Right kidney (tissue), 1 donor: Measurements from ENCODE around the gene CHP1.
A peak's percentile ranks its signal among the peaks of the same experiment; 100 is the strongest.
"Not testable (repeated sequence)": the region's sequence is repeated elsewhere in the genome, so short reads cannot be mapped to it uniquely, and the experiment has no call there.

Source experiments
- DNase-seq: peaks from one replicate; pipeline ENCODE4 v3.0.0-alpha.2; 2016

CHP1 gene

DNA sequence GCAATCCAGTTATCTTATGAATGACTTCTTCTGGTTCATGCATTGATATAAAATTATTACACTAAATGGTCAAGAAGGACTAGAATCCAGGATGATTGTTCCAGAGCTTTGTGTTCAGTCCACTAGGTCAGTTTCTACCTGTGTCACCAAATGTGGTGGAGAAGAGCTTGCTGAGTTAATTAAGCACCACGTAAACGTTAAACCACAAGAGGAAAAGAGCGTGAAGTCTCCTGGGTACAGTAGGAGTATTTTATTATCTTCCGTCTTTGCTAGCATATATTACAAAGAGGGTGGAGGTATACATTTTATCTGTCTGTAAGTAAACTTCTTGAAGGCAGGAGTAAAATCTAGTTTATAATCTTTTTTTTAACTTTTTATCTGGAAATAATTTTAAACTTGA is 23.5 kb downstream of the CHP1 start:
- no peak for DNase-seq

DNA sequence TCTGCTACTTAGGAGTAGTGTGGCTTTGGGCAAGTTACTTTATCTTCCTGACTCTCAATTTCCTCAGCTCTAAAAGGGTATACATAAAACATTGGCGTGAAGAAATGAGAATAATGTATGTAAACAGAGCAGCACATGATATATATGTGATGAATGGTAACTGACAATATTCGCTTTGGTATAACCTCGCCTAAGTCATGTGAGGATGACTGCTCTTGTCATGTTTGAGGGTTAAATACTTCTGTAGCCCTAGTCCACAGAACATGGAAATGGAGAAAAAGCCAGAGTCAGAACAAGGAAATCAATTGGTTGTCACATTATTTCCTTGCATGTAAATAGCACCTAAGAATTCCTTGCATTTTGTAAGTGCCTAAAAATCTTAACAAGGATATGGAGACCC is 25.0 kb downstream of the CHP1 start:
- no peak for DNase-seq

DNA sequence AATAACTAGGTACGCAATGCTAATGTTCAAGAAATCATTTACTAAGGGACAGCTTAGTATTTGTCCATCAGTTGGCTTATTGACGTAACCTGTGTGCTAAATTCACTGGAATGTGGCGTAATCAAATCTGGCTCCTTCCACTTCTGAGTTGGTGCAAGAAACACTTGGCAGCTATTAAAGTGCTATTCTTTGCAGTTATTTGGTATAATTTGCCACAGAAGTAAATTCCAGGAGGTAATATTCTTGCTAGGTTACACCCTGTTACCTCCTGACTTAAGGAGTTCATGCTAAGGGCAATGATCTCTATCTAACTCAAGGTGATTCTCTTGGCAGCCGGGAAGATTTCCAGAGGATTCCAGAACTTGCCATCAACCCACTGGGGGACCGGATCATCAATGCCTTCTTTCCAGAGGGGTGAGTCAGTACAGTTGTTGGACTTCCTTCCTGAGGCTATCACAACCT is 25.5 kb downstream of the CHP1 start:
- no peak for DNase-seq

DNA sequence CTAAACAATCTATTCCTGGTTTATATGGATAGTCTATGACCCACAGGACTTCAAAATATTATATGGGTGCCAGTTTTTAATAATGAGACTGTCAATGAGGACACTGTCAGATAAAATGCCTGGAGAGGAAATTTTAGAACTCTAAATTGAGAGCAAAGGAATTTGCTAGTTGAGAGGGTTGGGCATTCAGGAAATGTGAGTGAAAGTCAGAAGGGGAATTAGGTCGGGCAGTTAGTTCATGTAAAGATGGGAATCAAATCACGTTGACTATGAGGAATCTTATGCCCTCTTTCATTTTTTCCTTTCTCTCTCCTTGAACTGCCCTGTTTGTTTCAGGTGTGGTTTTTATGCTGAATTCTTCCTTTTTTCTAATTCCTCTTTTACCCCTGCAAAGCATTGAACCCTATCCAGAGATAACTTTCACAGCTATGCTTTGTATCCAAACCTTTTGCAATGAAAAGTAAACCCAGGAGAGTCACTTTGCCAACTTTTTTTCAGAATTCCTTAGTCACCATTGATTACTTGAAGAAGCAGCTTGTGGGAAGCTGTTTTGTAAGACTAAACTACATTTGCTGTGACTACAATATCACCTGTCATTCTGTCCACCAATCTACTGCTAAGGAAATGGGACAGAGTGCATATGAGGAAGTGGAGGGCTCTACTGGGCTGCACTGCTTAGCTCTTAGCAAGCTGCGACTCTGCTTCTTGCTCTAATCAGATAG is 27.8 kb downstream of the CHP1 start:
- DNase-seq: no peak

DNA sequence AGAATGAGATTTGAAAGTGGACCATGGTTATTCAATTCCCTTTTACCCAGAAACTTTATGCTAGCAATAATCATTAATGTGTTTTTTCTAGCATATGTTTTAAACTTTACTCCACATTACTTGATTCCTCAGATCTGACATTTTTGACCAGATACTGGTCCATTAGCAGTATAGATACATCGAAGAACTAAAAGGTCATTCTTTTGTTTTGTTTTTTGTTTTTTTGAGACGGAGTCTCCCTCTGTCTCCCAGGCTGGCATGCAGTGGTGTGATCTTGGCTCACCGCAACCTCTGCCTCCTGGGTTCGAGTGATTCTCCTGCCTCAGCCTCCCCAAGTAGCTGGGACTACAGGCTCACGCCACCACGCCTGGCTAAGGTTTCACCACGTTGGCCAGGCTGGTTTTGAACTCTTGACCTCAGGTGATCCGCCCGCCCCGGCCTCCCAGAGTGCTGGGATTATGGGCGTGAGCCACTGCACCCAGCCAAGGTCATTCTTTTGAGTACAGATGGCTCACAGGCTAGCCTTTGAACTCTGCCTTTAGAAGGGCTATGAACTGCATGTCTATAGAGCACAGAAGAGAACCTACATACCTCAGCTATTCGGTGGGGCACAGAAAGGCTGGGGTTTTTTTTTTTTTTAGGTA is 28.6 kb downstream of the CHP1 start:
- DNase-seq: no peak

DNA sequence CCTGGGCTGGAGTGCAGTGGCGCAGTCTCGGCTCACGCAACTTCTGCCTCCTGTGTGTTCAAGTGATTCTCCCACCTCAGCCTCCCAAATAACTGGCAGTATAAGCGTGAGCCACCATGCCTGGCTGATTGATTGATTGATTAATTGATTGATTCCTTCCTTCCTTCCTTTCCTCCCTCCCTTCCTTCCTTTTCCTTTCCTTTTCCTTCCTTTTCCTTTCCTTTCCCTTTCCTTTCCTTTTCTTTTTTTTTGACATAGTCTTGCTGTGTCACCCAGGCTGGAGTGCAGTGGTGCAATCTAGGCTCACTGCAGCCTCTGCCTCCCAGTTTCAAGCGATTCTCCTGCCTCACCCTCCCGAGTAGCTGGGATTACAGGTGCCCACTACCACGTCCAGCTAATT is 29.9 kb downstream of the CHP1 start:
- not testable (repeated sequence) for DNase-seq

DNA sequence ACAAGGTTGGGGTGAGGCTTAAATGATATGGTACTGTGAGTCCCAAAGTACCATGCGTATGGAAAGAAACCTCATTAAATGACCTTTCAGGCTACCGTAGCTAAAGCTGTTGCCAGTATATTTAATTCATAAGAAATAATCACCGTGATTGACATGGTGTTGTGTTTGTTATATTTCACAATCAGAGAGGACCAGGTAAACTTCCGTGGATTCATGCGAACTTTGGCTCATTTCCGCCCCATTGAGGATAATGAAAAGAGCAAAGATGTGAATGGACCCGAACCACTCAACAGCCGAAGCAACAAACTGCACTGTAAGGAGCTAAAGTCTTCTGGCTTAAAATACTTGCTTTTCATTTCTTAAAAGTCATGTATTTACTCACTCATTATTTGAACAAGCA is 31.5 kb downstream of the CHP1 start:
- DNase-seq: no peak

DNA sequence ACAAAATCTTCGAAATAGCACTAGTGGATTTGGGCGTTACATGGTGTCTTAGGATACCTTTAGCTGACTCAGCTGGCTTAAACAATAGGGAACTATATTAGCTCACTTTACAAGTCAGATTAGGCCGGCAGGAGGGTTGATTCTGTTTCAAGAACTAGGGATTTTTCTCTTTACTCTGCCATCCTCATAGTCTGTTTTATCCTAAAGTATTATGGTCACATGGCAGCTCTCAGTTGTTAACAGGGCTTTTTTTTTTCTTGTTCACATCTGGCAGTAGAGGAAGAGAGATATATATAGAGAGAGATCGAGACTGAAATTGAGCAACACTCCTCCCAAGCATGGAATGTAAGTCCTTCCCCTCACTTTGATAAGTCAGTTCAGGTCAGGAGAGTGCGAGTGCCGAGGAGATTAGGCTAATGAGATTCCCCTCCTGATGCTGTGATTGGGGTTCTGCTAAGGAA is 32.9 kb downstream of the CHP1 start:
- no peak for DNase-seq

DNA sequence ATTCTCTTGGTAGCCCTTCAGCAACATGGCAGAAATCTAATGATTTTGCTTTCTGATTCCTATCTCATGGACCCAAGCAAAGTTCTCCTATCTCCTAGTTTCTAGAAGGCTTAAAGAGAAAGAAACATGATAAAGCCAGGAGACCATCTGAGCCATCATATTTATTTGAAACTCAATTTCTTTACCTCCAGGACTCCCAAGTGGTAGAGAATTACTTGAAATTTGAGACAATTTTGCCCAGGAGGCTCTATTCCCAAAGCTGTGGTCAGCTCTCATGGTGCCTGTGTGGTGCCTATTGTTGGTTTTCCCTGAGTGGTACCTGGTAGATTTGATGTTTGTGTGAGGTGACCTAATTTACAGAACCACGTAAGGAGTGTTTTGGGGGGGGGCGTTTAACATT is 38.8 kb downstream of the CHP1 start:
- no peak for DNase-seq

DNA sequence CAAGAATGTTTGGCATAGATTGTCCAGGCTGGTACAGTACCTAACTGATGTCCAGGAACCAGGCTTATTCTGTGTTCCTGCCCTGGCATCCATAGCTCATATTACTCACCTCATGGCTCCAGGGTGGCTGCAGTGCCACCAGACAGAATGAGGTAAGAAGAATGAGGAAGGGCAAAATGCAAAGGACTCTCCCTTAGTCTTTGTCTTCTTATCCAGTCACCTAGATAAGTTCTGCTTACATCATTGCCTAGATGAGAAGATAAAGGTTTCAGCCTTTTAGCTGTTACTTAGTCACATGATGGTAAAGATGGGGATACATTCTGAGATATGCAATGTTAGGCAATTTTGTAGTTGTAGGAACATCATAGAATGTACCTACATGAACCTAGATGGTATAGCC is 45.8 kb downstream of the CHP1 start:
- DNase-seq: no peak

DNA sequence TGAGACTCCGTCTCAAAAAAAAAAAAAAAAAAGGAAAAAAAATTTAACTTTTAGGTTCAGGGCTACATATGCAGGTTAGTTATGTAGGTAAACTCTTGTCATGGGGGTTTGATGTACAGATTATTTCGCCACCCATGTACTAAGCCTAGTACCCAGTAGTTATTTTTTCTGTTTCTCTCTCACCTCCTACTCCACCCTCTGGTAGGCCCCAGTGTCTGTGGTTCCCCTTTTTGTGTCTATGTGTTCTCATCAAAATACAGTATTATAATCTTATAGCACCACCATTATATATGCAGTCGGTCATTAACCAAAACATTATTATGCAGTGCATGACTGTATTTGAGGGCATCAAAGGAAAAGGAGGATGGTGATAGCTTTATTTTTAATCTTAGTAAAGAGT is 47.3 kb downstream of the CHP1 start:
- DNase-seq: no peak

DNA sequence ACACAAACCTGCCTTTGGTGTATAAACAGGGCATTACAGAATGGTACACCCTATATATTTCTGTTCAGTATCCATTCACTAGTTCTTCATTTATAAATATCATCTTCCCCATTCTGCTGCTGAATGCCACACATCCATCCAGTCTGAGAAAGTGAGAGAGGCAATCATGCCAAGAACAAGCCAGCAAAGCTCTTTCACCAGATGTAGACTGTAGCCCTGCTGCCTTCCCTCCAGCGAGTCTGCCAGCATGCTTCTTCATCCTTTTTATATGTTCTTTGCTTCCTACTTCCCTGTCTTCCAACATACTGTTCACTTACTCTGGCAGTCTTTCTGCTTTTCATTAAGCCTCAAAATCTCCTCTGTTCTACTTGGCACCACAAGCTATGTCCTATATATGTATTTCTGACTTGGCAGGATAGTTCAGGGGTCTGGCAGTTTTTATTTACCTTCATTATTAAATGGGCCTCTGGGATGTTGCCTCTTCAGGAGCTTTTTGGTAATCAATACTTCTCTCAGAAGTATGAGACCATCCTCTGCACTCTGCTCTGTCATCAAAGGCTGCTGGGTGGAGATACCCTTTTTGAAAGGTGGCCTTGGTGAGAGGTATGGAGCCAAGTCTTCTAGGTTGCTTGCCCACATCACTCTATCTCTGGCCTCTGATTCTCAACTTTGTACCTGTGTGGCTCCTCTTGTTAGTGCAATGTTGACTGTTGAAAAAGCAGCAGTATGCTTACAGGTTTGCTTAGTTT is 48.6 kb downstream of the CHP1 start:
- no peak for DNase-seq

DNA sequence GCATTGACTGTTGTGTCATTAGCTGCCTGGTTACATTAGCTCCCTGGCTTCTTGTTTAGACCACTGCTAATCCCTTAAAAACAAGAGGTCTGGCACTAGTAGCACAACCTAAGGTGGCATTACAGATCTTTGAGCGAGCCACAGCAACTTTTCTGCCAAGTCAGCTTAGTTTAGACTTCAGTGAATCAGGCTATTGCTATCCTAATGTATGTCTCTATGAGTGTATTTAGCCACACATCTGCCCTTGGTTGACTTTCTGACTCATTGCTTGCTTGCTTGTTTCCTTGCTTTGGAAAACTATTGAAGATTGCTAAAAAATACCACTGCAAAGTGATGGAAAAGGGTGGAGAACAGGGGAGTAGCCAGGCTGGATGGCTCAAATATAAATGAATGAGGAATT is 50.2 kb downstream of the CHP1 start:
- DNase-seq: no peak

DNA sequence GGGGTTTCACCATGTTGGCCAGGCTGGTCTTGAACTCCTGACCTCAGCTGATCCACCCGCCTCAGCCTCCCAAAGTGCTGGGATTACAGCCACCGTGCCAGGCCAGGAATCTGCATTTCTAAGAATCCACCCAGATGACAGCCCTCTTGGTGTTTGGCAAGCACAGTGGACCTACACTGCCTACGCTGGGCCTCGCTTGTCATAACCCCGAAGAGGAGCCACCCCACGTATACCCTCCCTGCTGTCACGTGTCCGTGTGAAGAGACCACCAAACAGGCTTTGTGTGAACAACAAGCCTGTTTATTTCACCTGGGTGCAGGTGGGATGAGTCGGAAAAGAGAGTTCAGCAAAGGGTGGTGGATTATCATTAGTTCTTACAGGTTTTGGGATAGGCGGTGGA is 51.4 kb downstream of the CHP1 start:
- DNase-seq: not testable (repeated sequence)

DNA sequence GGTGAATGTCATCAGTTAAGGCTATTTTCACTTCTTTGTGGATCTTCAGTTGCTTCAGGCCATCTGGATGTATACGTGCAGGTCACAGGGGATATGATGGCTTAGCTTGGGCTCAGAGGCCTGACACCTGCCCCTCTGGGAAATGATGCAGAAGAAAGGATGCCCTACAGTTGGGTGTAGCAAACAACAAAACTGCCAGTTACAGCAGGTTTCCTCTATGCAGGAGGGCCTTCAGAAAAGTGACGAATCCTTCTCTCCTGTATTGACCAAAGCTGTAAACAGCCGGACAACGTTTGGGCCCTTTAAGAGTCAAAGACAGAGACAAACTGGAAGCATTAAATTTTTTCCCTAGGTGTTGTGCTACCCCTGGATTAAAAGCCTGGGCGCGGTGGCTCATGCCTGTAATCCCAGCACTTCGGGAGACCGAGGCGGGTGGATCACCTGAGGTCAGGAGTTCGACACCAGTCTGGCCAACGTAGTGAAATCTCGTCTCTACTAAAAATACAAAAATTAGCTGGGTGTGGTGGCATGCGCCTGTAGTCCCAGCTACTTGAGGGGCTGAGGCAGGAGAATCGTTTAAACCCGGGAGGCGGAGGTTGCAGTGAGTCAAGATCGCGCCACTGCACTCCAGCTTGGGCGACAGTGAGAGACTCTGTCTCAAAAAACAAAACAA is 52.0 kb downstream of the CHP1 start:
- DNase-seq: not testable (repeated sequence)

DNA sequence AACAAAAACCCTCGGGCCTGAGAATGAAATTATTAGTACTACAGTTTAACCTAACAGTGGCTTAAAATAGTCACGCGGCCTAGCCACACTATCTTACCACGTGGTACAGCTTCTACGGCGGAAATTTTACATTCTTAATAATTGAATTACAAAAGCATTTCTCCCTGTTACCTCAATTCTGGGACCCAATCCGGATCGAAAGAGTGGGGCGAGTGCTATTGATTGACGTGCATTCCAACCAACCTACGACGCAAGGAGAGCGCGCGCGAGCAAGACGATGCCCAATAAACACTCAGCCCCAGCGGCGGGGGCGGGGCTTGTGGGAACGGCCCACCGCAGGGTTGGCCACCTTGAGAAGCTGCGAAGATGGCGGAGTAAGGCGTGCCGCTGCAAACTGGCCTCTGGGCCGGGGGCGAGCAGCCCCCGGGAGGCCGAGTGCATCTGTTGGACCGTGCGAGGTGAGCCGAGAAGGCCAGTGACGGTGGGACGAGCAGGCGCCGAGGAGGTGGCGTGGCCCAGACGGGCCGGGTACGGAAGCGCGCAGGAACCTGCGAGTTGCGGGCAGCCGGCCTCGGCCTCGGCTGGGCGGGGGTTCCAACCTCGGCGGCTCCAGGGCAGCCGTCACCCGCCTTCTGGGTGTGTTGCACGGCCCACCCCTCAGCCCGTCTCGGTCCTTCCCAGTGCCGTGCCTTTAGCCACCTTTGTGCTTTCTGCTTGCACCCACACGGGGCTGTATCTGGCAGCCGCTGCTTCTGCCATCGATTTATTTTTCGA is 52.8 kb downstream of the CHP1 start:
- peak; percentile 98 for DNase-seq

DNA sequence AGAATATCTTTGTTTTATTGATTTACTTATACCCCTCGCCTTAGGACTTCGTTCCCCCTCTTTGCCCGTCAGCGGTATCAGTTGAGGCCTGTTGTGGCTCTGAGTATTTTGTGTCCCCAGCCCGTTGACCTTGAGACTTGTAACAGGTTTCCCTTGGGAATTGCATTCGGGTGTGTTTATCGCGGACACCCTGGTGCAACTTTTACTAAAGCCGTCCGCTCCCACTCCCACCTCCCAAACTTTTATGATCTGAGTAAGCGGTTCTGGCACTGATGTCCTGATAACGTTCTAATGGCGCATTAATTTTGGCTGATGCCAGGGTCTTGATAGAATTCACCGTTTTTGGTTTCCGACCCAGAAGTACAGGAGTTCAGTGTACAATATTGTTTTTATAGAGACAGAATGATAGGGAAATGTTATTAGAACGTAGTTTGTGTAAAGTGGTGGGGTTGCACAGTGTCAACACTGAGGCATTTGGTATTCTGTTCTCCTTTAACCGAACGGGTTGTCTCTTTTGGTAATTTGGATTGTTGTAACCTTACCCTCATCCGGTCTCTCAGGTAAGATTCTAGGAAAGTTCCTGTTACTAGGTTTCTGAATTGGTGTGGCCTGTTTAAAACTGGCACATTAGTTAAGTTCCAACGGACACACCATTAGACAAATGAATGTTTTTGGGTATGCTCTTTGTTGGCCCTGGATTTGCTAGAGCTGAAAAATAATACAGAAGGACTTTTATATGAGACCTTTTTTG is 53.5 kb downstream of the CHP1 start:
- no peak for DNase-seq

DNA sequence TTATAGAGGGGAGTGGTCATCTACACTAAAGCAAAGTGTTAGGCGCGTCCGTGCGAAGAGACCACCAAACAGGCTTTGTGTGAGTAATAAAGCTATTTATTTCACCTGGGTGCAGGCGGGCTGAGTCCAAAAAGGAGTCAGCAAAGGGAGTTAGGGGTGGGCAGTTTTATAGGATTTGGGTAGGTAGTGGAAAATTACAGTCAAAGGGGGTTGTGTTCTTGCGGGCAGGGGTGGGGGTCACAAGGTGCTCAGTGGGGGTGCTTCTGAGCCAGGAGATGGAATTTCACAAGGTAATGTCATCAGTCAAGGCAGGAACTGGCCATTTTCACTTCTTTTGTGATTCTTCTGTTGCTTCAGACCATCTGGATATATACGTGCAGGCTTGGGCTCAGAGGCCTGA is 54.2 kb downstream of the CHP1 start:
- no peak for DNase-seq

DNA sequence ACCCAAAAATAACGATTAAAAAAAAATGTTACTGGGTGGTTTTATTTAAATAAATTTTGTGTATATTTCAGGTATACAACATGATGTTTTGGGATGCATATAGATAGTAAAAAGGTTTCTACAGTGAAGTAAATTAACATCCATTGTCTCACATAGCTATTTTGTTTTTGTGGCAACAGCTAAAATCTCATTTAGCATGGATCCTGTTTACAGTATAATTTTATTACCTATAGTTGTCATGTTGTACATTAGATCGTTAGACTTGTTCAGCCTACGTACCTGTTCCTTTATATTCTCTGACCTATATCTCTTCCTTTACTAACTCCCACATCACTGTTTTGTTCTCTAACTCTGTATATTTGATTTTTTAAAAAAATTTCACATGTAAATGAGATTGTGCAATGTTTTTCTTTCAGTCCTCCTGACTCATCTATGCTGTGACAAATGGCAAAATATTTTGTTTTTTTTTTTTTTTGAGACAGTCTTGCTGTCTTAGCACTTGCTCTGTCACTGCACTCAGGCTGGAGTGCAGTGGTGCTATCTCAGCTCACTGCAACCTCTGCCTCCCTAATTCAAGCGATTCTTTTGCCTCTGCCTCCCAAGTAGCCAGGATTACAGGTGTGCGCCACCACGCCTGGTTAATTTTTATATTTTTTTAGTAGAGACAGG is 55.7 kb downstream of the CHP1 start:
- no peak for DNase-seq

DNA sequence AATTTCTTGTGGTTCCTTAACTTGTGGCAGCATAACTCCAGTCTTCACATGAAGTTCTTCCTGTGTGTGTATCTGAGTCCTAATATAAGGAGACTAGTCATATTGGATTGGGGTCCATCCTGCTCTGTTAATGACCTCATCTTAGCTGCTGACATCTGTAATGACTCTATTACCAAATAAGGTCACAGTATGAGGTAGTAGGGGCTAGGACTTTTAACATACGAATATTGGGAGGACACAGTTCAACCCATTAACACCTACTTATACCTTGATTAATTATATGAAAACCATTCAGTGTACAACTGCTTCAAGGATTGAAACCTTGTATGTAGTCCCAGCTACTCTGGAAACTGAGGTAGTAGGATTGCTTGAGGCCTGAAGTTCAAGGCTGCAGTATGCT is 57.4 kb downstream of the CHP1 start:
- DNase-seq: no peak

DNA sequence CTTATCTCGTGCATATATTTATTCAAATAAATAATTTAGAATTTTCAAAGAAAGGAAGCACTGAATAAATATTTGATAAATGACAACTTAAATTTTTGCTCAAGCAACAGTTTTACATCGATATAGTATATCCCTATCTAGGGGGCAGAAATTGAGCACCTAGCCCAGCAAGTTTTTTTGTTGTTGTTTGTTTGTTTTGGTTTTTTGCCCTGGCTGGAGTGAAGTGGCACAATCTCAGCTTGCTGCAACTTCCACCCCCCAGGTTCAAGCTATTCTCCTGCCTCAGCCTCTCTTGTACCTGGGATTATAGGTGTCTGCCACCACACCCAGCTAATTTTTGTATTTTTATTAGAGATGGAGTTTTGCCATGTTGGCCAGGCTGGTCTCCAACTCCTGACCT is 58.9 kb downstream of the CHP1 start:
- no peak for DNase-seq
